ENCODE data around the gene SARDH. TPM values are rescaled to one million over a fixed set of nuclear protein-coding genes. Genes with fewer than 3 reads are reported as not detected.

SARDH gene
- polyA plus RNA-seq, 1 donor from 2014 or later: not detected

DNA sequence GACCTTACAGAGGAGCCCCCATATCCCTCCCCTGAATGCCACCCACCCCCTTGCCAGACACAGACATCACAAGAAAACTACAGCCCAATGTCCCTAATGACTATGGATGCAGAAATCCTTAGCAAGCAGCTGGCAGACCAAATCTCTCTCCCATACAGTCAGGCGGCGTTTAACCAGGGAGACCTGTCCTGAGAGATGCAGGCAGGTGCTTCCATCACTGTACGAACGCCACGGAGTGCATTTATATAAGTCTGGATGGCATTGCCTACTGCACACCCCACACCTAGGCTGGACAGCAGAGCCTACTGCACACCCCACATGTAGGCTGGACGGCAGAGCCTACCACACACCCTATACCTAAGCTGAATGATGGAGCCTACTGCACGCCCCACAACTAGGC lies 34.4 kb upstream of the SARDH start:
- TF ChIP-seq, protein P1, sequence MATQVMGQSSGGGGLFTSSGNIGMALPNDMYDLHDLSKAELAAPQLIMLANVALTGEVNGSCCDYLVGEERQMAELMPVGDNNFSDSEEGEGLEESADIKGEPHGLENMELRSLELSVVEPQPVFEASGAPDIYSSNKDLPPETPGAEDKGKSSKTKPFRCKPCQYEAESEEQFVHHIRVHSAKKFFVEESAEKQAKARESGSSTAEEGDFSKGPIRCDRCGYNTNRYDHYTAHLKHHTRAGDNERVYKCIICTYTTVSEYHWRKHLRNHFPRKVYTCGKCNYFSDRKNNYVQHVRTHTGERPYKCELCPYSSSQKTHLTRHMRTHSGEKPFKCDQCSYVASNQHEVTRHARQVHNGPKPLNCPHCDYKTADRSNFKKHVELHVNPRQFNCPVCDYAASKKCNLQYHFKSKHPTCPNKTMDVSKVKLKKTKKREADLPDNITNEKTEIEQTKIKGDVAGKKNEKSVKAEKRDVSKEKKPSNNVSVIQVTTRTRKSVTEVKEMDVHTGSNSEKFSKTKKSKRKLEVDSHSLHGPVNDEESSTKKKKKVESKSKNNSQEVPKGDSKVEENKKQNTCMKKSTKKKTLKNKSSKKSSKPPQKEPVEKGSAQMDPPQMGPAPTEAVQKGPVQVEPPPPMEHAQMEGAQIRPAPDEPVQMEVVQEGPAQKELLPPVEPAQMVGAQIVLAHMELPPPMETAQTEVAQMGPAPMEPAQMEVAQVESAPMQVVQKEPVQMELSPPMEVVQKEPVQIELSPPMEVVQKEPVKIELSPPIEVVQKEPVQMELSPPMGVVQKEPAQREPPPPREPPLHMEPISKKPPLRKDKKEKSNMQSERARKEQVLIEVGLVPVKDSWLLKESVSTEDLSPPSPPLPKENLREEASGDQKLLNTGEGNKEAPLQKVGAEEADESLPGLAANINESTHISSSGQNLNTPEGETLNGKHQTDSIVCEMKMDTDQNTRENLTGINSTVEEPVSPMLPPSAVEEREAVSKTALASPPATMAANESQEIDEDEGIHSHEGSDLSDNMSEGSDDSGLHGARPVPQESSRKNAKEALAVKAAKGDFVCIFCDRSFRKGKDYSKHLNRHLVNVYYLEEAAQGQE (IDR thresholded peaks at IDR 0.05; ENCODE audit: borderline replicate concordance): no peak
- no peak for TF ChIP-seq MXI1 (conservative IDR thresholded peaks at IDR 0.05; ENCODE audit: poor library complexity, severe bottlenecking)
- TF ChIP-seq EP300 (conservative IDR thresholded peaks at IDR 0.05; ENCODE audit: poor library complexity, severe bottlenecking): no peak
- TF ChIP-seq, protein P2, sequence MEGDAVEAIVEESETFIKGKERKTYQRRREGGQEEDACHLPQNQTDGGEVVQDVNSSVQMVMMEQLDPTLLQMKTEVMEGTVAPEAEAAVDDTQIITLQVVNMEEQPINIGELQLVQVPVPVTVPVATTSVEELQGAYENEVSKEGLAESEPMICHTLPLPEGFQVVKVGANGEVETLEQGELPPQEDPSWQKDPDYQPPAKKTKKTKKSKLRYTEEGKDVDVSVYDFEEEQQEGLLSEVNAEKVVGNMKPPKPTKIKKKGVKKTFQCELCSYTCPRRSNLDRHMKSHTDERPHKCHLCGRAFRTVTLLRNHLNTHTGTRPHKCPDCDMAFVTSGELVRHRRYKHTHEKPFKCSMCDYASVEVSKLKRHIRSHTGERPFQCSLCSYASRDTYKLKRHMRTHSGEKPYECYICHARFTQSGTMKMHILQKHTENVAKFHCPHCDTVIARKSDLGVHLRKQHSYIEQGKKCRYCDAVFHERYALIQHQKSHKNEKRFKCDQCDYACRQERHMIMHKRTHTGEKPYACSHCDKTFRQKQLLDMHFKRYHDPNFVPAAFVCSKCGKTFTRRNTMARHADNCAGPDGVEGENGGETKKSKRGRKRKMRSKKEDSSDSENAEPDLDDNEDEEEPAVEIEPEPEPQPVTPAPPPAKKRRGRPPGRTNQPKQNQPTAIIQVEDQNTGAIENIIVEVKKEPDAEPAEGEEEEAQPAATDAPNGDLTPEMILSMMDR (IDR thresholded peaks at IDR 0.05; ENCODE audit: poor library complexity, severe bottlenecking): no peak
- no peak for TF ChIP-seq EZH2 (IDR thresholded peaks at IDR 0.05; ENCODE audit: borderline replicate concordance, insufficient read depth, low read length, poor library complexity, severe bottlenecking)
- Histone ChIP-seq H3K79me2 (replicated peaks; ENCODE audit: insufficient read depth, low read length) (no peaks in the 10 kb centered on the region), H3K9ac (ENCODE audit: low read length) (no peak overlapping the region), H4K20me1 (ENCODE audit: insufficient read depth) (no peaks in the 10 kb centered on the region), H3K9me2 (ENCODE audit: insufficient read depth, low read length) (no peaks in the 10 kb centered on the region), H3K4me3 (ENCODE audit: low read length) (no peak overlapping the region), H3K36me3 (ENCODE audit: insufficient read depth, low read length) (peaks cover 18% of the 10 kb centered on the region), H3K27me3 (ENCODE audit: insufficient read depth, low read depth, low read length) (no peaks in the 10 kb centered on the region), H2AFZ (ENCODE audit: low read depth, low read length) (no peak overlapping the region), H3K27ac (ENCODE audit: low read length) (no peak overlapping the region), H3K4me2 (ENCODE audit: low read length) (no peak overlapping the region), H3F3A (ENCODE audit: insufficient read depth, low read length, poor library complexity, severe bottlenecking) (no peaks in the 10 kb centered on the region), H3K9me3 (ENCODE audit: low read length) (peaks cover under 1% of the 10 kb centered on the region)

- H3F3A ChIP-seq (ENCODE audit: insufficient read depth, low read length, poor library complexity, severe bottlenecking): no peaks in the 10 kb centered on the region
- H3K4me2 ChIP-seq (ENCODE audit: low read length): no peak overlapping the region
- H3K4me3 ChIP-seq (ENCODE audit: low read length): no peak overlapping the region
- peaks cover 25% of the 10 kb centered on the region for H3K36me3 ChIP-seq (ENCODE audit: insufficient read depth, low read length)
- TF ChIP-seq POLR2AphosphoS5 (IDR thresholded peaks at IDR 0.05): no peak
- TF ChIP-seq SMC3 (conservative IDR thresholded peaks at IDR 0.05; ENCODE audit: poor library complexity): no peak
- TF ChIP-seq, protein P1 (IDR thresholded peaks at IDR 0.05; ENCODE audit: borderline replicate concordance): no peak
- TF ChIP-seq MXI1 (conservative IDR thresholded peaks at IDR 0.05; ENCODE audit: poor library complexity, severe bottlenecking): no peak
- no peak for TF ChIP-seq RAD21 (conservative IDR thresholded peaks at IDR 0.05)
- no peak for TF ChIP-seq EP300 (conservative IDR thresholded peaks at IDR 0.05; ENCODE audit: poor library complexity, severe bottlenecking)
- TF ChIP-seq, protein P2 (IDR thresholded peaks at IDR 0.05; ENCODE audit: poor library complexity, severe bottlenecking): no peak
- no peak for TF ChIP-seq TAF1 (IDR thresholded peaks at IDR 0.05; ENCODE audit: low read depth)
- no peak for TF ChIP-seq EZH2 (IDR thresholded peaks at IDR 0.05; ENCODE audit: borderline replicate concordance, insufficient read depth, low read length, poor library complexity, severe bottlenecking)
- H3K27ac ChIP-seq (ENCODE audit: low read length): no peak overlapping the region
- no peak overlapping the region for H3K9ac ChIP-seq (ENCODE audit: low read length)
- no peak overlapping the region for H2AFZ ChIP-seq (ENCODE audit: low read depth, low read length)
- no peaks in the 10 kb centered on the region for H4K20me1 ChIP-seq (ENCODE audit: insufficient read depth)
- no peaks in the 10 kb centered on the region for H3K79me2 ChIP-seq (replicated peaks; ENCODE audit: insufficient read depth, low read length)
- H3K9me2 ChIP-seq (ENCODE audit: insufficient read depth, low read length): no peaks in the 10 kb centered on the region
- H3K9me3 ChIP-seq (ENCODE audit: low read length): peaks cover 9% of the 10 kb centered on the region
- H3K27me3 ChIP-seq (ENCODE audit: insufficient read depth, low read depth, low read length): no peaks in the 10 kb centered on the region
Observed at GRCh38 chr9:133771486-133772482, 33.6 kb upstream of the SARDH start.

Data from neural cell (in vitro differentiated cells).